Liver (tissue), 9 donors: ENCODE measurements around the gene RNF220. TPM values are rescaled to one million over a fixed set of nuclear protein-coding genes. Genes with fewer than 3 reads are reported as not detected.

Experiments used
- DNase-seq: peaks from one replicate; pipeline ENCODE4 v3.0.0-alpha.2; 2017; ENCODE audit warnings: low spot score
- H3K27ac ChIP-seq, 2 donors: one replicate each; pipeline ENCODE4 v1.7.0; 2013; ENCODE audit warnings: inconsistent platforms in 2 of 2, low read length in 2 of 2, control low read depth in 1 of 2, low read depth in 1 of 2, mild to moderate bottlenecking in 1 of 2
- H3K27me3 ChIP-seq, 4 donors: one replicate each; pipeline versions ENCODE4 v1.6.1 to v1.7.0; 2013; ENCODE audit warnings: low read length in 3 of 4, inconsistent platforms in 1 of 4, mild to moderate bottlenecking in 1 of 4, moderate library complexity in 1 of 4; ENCODE audit not compliant: control insufficient read depth in 4 of 4, insufficient read depth in 4 of 4
- H3K36me3 ChIP-seq, 4 donors: one replicate each; pipeline versions ENCODE4 v1.6.1 to v1.7.0; 2013; ENCODE audit warnings: low read length in 3 of 4, mild to moderate bottlenecking in 3 of 4, low read depth in 1 of 4, moderate library complexity in 1 of 4; ENCODE audit not compliant: control insufficient read depth in 4 of 4, insufficient read depth in 3 of 4
- H3K4me1 ChIP-seq, 4 donors: one replicate each; pipeline versions ENCODE4 v1.6.1 to v1.7.0; 2013; ENCODE audit warnings: low read length in 3 of 4, mild to moderate bottlenecking in 3 of 4, moderate library complexity in 1 of 4; ENCODE audit not compliant: control insufficient read depth in 4 of 4, insufficient read depth in 4 of 4
- H3K4me3 ChIP-seq, 3 donors: one replicate each; pipeline versions ENCODE4 v1.6.1 to v1.7.0; 2013; ENCODE audit warnings: low read length in 3 of 3, control low read depth in 1 of 3, low read depth in 1 of 3, mild to moderate bottlenecking in 1 of 3
- H3K9ac ChIP-seq, 2 donors: one replicate each; pipeline ENCODE4 v1.7.0; 2013; ENCODE audit warnings: low read length in 2 of 2, mild to moderate bottlenecking in 2 of 2, moderate library complexity in 2 of 2, control low read depth in 1 of 2, low read depth in 1 of 2
- H3K9me3 ChIP-seq, 4 donors: one replicate each; pipeline versions ENCODE4 v1.6.1 to v1.7.0; 2013; ENCODE audit warnings: low read length in 3 of 4; ENCODE audit not compliant: control insufficient read depth in 4 of 4
- ATF3 ChIP-seq: IDR thresholded peaks from 2 replicates; pipeline ENCODE4 v1.6.1; 2016; ENCODE audit warnings: antibody characterized with exemption
- CTCF ChIP-seq: fragments of 150-350 bp; IDR thresholded peaks from 2 replicates; pipeline ENCODE4 v1.5.1; 2017; ENCODE audit warnings: improper control_type of control experiment, low read depth, low read length; ENCODE audit not compliant: missing input control
- EGR1 ChIP-seq, 2 donors: IDR thresholded peaks; 2 replicates each; pipeline ENCODE4 v1.6.1; 2016 to 2018; ENCODE audit warnings: antibody characterized with exemption in 2 of 2, low read depth in 2 of 2
- FOXA1 ChIP-seq: IDR thresholded peaks from 2 replicates; pipeline ENCODE4 v1.6.1; 2016; ENCODE audit warnings: antibody characterized with exemption
- FOXA2 ChIP-seq: IDR thresholded peaks from 2 replicates; pipeline ENCODE4 v1.6.1; 2016; ENCODE audit warnings: antibody characterized with exemption
- GABPA ChIP-seq, 2 donors: IDR thresholded peaks in 1 of 2; conservative IDR thresholded peaks in 1 of 2; 2 replicates each; pipeline ENCODE4 v1.6.1; 2016; ENCODE audit warnings: antibody characterized with exemption in 2 of 2, mild to moderate bottlenecking in 1 of 2, moderate library complexity in 1 of 2
- HNF4A ChIP-seq, 2 donors: conservative IDR thresholded peaks; 2 replicates each; pipeline ENCODE4 v1.6.1; 2016; ENCODE audit warnings: antibody characterized with exemption in 2 of 2, mild to moderate bottlenecking in 2 of 2
- HNF4G ChIP-seq: IDR thresholded peaks from 2 replicates; pipeline ENCODE4 v1.6.1; 2016; ENCODE audit warnings: antibody characterized with exemption
- JUND ChIP-seq, 2 donors: IDR thresholded peaks; 2 replicates each; pipeline ENCODE4 v1.6.1; 2016; ENCODE audit warnings: antibody characterized with exemption in 2 of 2
- MAX ChIP-seq: IDR thresholded peaks from 2 replicates; pipeline ENCODE4 v1.6.1; 2016; ENCODE audit warnings: antibody characterized with exemption
- NR2F2 ChIP-seq: IDR thresholded peaks from 2 replicates; pipeline ENCODE4 v1.6.1; 2016; ENCODE audit warnings: antibody characterized with exemption
- RAD21 ChIP-seq, 2 donors: IDR thresholded peaks; 2 replicates each; pipeline ENCODE4 v1.6.1; 2016; ENCODE audit warnings: antibody characterized with exemption in 2 of 2, mild to moderate bottlenecking in 2 of 2
- REST ChIP-seq: IDR thresholded peaks from 2 replicates; pipeline ENCODE4 v1.6.1; 2016; ENCODE audit warnings: antibody characterized with exemption, mild to moderate bottlenecking
- RXRA ChIP-seq, 2 donors: IDR thresholded peaks; 2 replicates each; pipeline ENCODE4 v1.6.1; 2017 to 2018; ENCODE audit warnings: antibody characterized with exemption in 2 of 2, mild to moderate bottlenecking in 1 of 2
- SP1 ChIP-seq: IDR thresholded peaks from 2 replicates; pipeline ENCODE4 v1.6.1; 2018; ENCODE audit warnings: antibody characterized with exemption, mild to moderate bottlenecking
- TAF1 ChIP-seq: conservative IDR thresholded peaks from 2 replicates; pipeline ENCODE4 v1.6.1; 2016; ENCODE audit warnings: antibody characterized with exemption, mild to moderate bottlenecking
- YY1 ChIP-seq: IDR thresholded peaks from 2 replicates; pipeline ENCODE4 v1.6.1; 2016; ENCODE audit warnings: antibody characterized with exemption, mild to moderate bottlenecking
- ZBTB33 ChIP-seq: IDR thresholded peaks from 2 replicates; pipeline ENCODE4 v1.6.1; 2016; ENCODE audit warnings: antibody characterized with exemption
- WGBS: extraction: QIAGEN DNeasy Blood & Tissue Kit; methylation state at CpG from one replicate; pipeline ENCODE4 v1.1.7; 2013; 5-methylcytosine and 5-hydroxymethylcytosine counted together
- polyA plus RNA-seq, 2 donors: library from polyadenylated mRNA; stranded (reverse) in 1 of 2; unstranded in 1 of 2; fragments of 200-250 nt in 1 of 2; fragments of >200 nt in 1 of 2; fragmentation: Nextera tagmentation in 1 of 2; extraction: Ambion mirVana in 1 of 2; gene quantifications; one replicate each; pipeline versions ENCODE4 v1.2.1 to v1.2.3, GENCODE V29; 2013 to 2015
- total RNA-seq, 2 donors: library from RNA; depleted of rRNA; stranded (reverse); fragments of >200 nt; gene quantifications; one replicate each; pipeline ENCODE4 v1.2.3, GENCODE V29; 2014
- donor health status: healthy.
- donor health status: healthy.
- donor health status: healthy.
- donor health status: healthy.
- donor health status: healthy.

The RNF220 gene
- total and polyA plus RNA-seq, 4 donors, result 18.2 to 35.8 (median 26.1) TPM

GRCh38 chr1:44594353-44594752 lies 189.3 kb downstream of the RNF220 start:
- Histone ChIP-seq H3K4me1 (no peaks in the 10 kb centered on the region), H3K4me3 (no peak overlapping the region), H3K27ac (no peak overlapping the region), H3K9me3 (no peaks in the 10 kb centered on the region), H3K36me3 (no peaks in the 10 kb centered on the region), H3K27me3 (no peaks in the 10 kb centered on the region), H3K9ac (no peak overlapping the region)
- 87% methylated on average over 6 of the region's 6 CpGs for WGBS
- no peak for DNase-seq
- TF ChIP-seq REST (no peak), TAF1 (no peak), YY1 (no peak), FOXA1 (no peak), HNF4A (conservative IDR thresholded peaks at IDR 0.05) (no peak), ZBTB33 (no peak), GABPA (IDR thresholded peaks at IDR 0.05 in 1 of 2, conservative IDR thresholded peaks at IDR 0.05 in 1 of 2) (no peak), HNF4G (no peak), ATF3 (no peak), NR2F2 (no peak), FOXA2 (no peak)

GRCh38 chr1:44594871-44595735 lies 190.0 kb downstream of the RNF220 start:
- H3K27me3 ChIP-seq, result no peaks in the 10 kb centered on the region
- H3K9ac ChIP-seq, result no peak overlapping the region
- no peaks in the 10 kb centered on the region for H3K4me1 ChIP-seq
- H3K4me3 ChIP-seq, result no peak overlapping the region
- peak; percentile 86 for DNase-seq
- no peaks in the 10 kb centered on the region for H3K36me3 ChIP-seq
- no peaks in the 10 kb centered on the region for H3K9me3 ChIP-seq
- TF ChIP-seq FOXA1 (no peak), EGR1 (IDR thresholded peaks at IDR 0.05; ENCODE audit: low read depth in 2 of 2) (no peak), SP1 (no peak), HNF4A (conservative IDR thresholded peaks at IDR 0.05) (no peak), TAF1 (no peak), CTCF (peak; percentile 91), RAD21 (IDR thresholded peaks at IDR 0.05) (peak; percentile 89 to 94), FOXA2 (no peak), NR2F2 (no peak), MAX (no peak), ATF3 (no peak), RXRA (IDR thresholded peaks at IDR 0.05) (no peak), REST (no peak), JUND (IDR thresholded peaks at IDR 0.05) (no peak)
- WGBS, result 17% methylated on average over 14 of the region's 14 CpGs
- H3K27ac ChIP-seq, result no peak overlapping the region
